Activated B cell treated with CpG ODN at 0.5 μM for 24 hours (primary cell): ENCODE measurements around the gene EAF1. TPM values are rescaled to one million over a fixed set of nuclear protein-coding genes. Genes with fewer than 3 reads are reported as not detected.
"Not testable (repeated sequence)": the region's sequence is repeated elsewhere in the genome, so short reads cannot be mapped to it uniquely, and the experiment has no call there.

Source experiments
- ATAC-seq: fragments of 200-7000 bp; cut with Tn5 transposase; one replicate; pipeline ENCODE4 v1.10.0; 2021; ENCODE audit warnings: low read depth, mild to moderate bottlenecking, moderate library complexity
- CTCF ChIA-PET: fragments of 350-600 bp; sonication (Branson Sonifier 250); formaldehyde crosslinking; loops from one replicate; lab custom pipeline; 2021; ENCODE audit warnings: antibody characterized with exemption; lab: Charles Lee
- POLR2A ChIA-PET: fragments of 350-600 bp; sonication (Branson Sonifier 250); formaldehyde crosslinking; loops from one replicate; lab custom pipeline; 2021; ENCODE audit warnings: antibody characterized with exemption; lab: Charles Lee
- DNase-seq: peaks from one replicate; pipeline ENCODE4 v3.0.0; 2022
- H3K27ac Mint-ChIP-seq: one replicate; pipeline ENCODE4 v1.8.0; 2020; ENCODE audit warnings: mixed read lengths
- H3K27me3 Mint-ChIP-seq: one replicate; pipeline ENCODE4 v1.8.0; 2021; ENCODE audit warnings: mixed read lengths
- H3K36me3 Mint-ChIP-seq: one replicate; pipeline ENCODE4 v1.8.0; 2021; ENCODE audit warnings: low read depth, mixed read lengths
- H3K4me1 Mint-ChIP-seq: one replicate; pipeline ENCODE4 v1.8.0; 2021; ENCODE audit warnings: mixed read lengths
- H3K4me3 Mint-ChIP-seq: one replicate; pipeline ENCODE4 v1.8.0; 2020; ENCODE audit warnings: mild to moderate bottlenecking, mixed read lengths
- H3K9me3 Mint-ChIP-seq: one replicate; pipeline ENCODE4 v1.8.0; 2020; ENCODE audit warnings: mixed read lengths
- CTCF ChIP-seq: fragments of 200-600 bp; IDR thresholded peaks from one replicate; pipeline ENCODE4 v1.8.0; 2022; ENCODE audit warnings: antibody characterized with exemption, mild to moderate bottlenecking
- intact Hi-C: fragments of 100-400 bp; cut with micrococcal nuclease; formaldehyde crosslinking; loops from one replicate; pipeline ENCODE4 v1.15.1; 2024
- total RNA-seq: library from RNA; stranded (reverse); gene quantifications from 2 replicates; pipeline ENCODE4 v1.2.3, GENCODE V29; 2022

Gene EAF1
- total RNA-seq, 1 donor from 2014 or later = 19.7 TPM

GRCh38 chr3:15384510-15385237, 42.7 kb upstream of the EAF1 start:
- CTCF ChIA-PET = interaction anchor here (0.9 to 6.2 kb wide), 13 partner anchors 13 to 179 kb away, joined by 3 to 31 read pairs (median 3); partner anchors contain the start of genes CAPN7 and SH3BP5
- peaks cover 5% of the 10 kb centered on the region for H3K9me3 Mint-ChIP-seq
- TF ChIP-seq CTCF = no peak
- H3K4me3 Mint-ChIP-seq = peak overlapping the region; percentile 71
- peaks cover 3% of the 10 kb centered on the region for H3K36me3 Mint-ChIP-seq
- H3K27ac Mint-ChIP-seq = peak overlapping the region; percentile 95
- ATAC-seq (peak; percentile 90), DNase-seq (no peak)
- H3K4me1 Mint-ChIP-seq = peaks cover 79% of the 10 kb centered on the region
- POLR2A ChIA-PET = interaction anchor here (0.8 to 3.0 kb wide), 22 partner anchors 8 to 438 kb away, joined by 3 to 21 read pairs (median 5); partner anchors contain the start of genes CAPN7, NR2C2 and SH3BP5
- intact Hi-C loops = loop anchor here (1.0 kb wide), 4 partner anchors 15 to 52 kb away; partner anchors contain the start of gene SH3BP5
- H3K27me3 Mint-ChIP-seq = no peaks in the 10 kb centered on the region

DNA sequence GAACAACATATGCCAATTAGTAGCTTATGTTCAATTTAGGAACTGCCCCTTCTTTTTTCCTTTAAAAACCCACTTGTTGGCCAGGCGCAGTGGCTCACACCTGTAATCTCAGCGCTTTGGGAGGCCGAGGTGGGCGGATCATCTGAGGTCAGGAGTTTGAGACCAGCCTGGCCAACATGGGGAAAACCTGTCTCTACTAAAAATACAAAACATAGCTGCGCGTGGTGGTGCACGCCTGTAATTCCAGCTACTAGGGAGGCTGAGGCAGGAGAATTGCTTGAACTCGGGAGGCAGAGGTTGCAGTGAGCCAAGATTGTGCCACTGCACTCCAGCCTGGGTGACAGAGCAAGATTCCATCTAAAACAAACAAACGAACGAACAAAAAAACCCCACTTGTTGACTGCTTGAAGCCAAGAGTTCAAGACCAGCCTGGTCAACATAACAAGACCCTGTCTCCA, 42.1 kb upstream of the EAF1 start:
- ChIA-PET CTCF (interaction anchor here (0.9 to 6.2 kb wide), 10 partner anchors 12 to 172 kb away, joined by 3 to 31 read pairs (median 4); partner anchors contain the start of gene SH3BP5), POLR2A (interaction anchor here (0.9 to 3.0 kb wide), 18 partner anchors 8 to 438 kb away, joined by 3 to 21 read pairs (median 6); partner anchors contain the start of genes CAPN7, NR2C2 and SH3BP5)
- DNase-seq, intact Hi-C loops, H3K27me3 Mint-ChIP-seq, H3K9me3 Mint-ChIP-seq, H3K36me3 Mint-ChIP-seq: not testable (repeated sequence)
- H3K27ac Mint-ChIP-seq = peak overlapping the region; percentile 95
- peak; percentile 8 for ATAC-seq
- H3K4me3 Mint-ChIP-seq = peak overlapping the region; percentile 71
- H3K4me1 Mint-ChIP-seq = peaks cover 82% of the 10 kb centered on the region

DNA sequence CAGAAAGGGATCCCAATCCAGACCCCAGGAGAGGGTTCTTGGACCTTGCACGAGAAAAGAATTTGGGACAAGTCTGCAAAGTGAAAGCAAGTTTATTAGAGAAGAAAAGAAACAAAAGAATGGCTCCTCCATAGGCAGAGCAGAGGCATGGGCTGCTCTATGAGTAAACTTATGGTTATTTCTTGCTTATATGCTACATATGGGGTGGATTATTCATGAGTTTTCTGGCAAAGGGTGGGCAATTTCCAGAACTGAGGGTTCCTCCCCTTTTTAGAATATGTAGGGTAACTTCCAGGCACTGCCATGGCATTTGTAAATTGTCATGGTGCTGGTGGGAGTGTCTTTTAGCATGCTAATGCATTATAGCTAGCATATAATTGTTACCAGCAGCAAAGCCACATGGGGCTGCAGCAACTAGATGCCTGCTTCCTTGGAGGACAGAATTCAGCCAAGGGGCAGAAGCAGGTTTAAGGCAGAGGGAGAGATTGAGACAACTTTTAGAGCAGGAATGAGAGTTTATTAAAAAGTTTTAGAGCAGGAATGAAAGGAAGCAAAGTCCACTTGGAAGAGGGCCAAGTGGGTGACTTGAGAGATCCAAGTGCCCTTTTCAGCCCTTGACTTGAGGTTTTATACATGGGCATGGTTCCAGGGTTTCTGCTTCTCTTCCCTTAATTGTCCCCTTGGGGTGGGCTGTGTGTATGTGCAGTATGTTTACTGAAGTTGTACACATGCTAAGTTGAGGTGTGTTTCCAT, 41.3 kb upstream of the EAF1 start:
- Mint-ChIP-seq H3K4me3 (peak overlapping the region; percentile 41), H3K36me3 (peaks cover 3% of the 10 kb centered on the region), H3K27me3 (no peaks in the 10 kb centered on the region), H3K27ac (peak overlapping the region; percentile 95), H3K9me3 (peaks cover 5% of the 10 kb centered on the region), H3K4me1 (peaks cover 89% of the 10 kb centered on the region)
- ATAC-seq (no peak), DNase-seq (no peak)
- ChIA-PET POLR2A (interaction anchor here (1.0 to 3.0 kb wide), 7 partner anchors 10 to 114 kb away, joined by 3 to 20 read pairs (median 6); partner anchors contain the start of gene SH3BP5), CTCF (interaction anchor here (1.4 to 6.2 kb wide), 7 partner anchors 12 to 118 kb away, joined by 3 to 31 read pairs (median 7); partner anchors contain the start of gene SH3BP5)
- no peak for TF ChIP-seq CTCF
- intact Hi-C loops = no loop called here

DNA sequence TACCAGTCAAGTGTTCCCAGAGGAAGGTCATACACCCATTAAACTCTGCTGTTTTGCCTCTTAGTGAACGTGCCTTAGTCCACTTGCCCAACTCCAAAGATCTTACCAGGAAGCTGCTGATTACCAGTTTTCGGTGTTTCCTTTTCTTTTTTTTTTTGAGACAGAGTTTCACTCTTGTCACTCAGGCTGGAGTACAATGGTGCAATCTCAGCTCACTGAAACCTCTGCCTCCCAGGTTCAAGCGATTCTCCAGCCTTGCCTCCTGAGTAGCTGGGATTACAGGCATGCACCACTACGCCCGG, 40.8 kb upstream of the EAF1 start:
- peaks cover 87% of the 10 kb centered on the region for H3K4me1 Mint-ChIP-seq
- H3K9me3 Mint-ChIP-seq, H3K36me3 Mint-ChIP-seq, DNase-seq, intact Hi-C loops, ATAC-seq, H3K4me3 Mint-ChIP-seq, H3K27me3 Mint-ChIP-seq: not testable (repeated sequence)
- peak overlapping the region; percentile 30 for H3K27ac Mint-ChIP-seq
- CTCF ChIA-PET = interaction anchor here (1.7 to 6.2 kb wide), 3 partner anchors 19 to 119 kb away, joined by 5 to 25 read pairs (median 15); no protein-coding TSS in a partner anchor
- POLR2A ChIA-PET = interaction anchor here (0.6 kb wide), 1 partner anchor 26 kb away, joined by 9 read pairs; no protein-coding TSS in a partner anchor

- H3K4me3 Mint-ChIP-seq = no peak overlapping the region
- TF ChIP-seq CTCF = no peak
- H3K4me1 Mint-ChIP-seq = peaks cover 82% of the 10 kb centered on the region
- H3K27me3 Mint-ChIP-seq = no peaks in the 10 kb centered on the region
- ATAC-seq (no peak), DNase-seq (no peak)
- ChIA-PET POLR2A (interaction anchor here (0.5 to 1.4 kb wide), 5 partner anchors 27 to 116 kb away, joined by 3 to 9 read pairs (median 5); no protein-coding TSS in a partner anchor), CTCF (interaction anchor here (1.0 to 6.2 kb wide), 3 partner anchors 18 to 119 kb away, joined by 4 to 25 read pairs (median 15); no protein-coding TSS in a partner anchor)
- H3K9me3 Mint-ChIP-seq = peaks cover 5% of the 10 kb centered on the region
- H3K27ac Mint-ChIP-seq = peak overlapping the region; percentile 31
- peaks cover 3% of the 10 kb centered on the region for H3K36me3 Mint-ChIP-seq
- intact Hi-C loops = no loop called here
Measured at GRCh38 chr3:15387171-15387581, 40.2 kb upstream of the EAF1 start.
